ENCODE results near the gene ILDR2. TPM values are rescaled to one million over a fixed set of nuclear protein-coding genes. Genes with fewer than 3 reads are reported as not detected.
"Not testable (repeated sequence)": the region's sequence is repeated elsewhere in the genome, so short reads cannot be mapped to it uniquely, and the experiment has no call there.

Gene ILDR2
- total and polyA plus RNA-seq, 12 donors: 0.07 to 1.1 (median 0.20) TPM; not detected in 2

GRCh38 chr1:166888373-166889111 lies 86.8 kb downstream of the ILDR2 start:
- Histone ChIP-seq H3K36me3 (replicated peaks in 1 of 2) (no peaks in the 10 kb centered on the region), H3K27ac (no peak overlapping the region), H3K4me1 (replicated peaks in 1 of 2) (no peaks in the 10 kb centered on the region), H3K9me3 (replicated peaks in 1 of 3) (no peaks in the 10 kb centered on the region), H3K4me3 (no peak overlapping the region), H3K27me3 (peaks cover 18% of the 10 kb centered on the region)
- 72 to 83% (median 75%) methylated on average over 4 of the region's 4 CpGs for WGBS, 4 donors
- DNase-seq: no peak
- TF ChIP-seq POLR2A (IDR thresholded peaks at IDR 0.05) (no peak), CTCF (IDR thresholded peaks at IDR 0.05) (no peak)
- intact Hi-C loops (cut with DNase I): no loop called here

GRCh38 chr1:166884971-166885370 lies 90.4 kb downstream of the ILDR2 start:
- Histone ChIP-seq H3K36me3 (replicated peaks in 1 of 2) (no peaks in the 10 kb centered on the region), H3K4me1 (replicated peaks in 1 of 2) (no peaks in the 10 kb centered on the region), H3K9me3 (replicated peaks in 1 of 3) (no peaks in the 10 kb centered on the region), H3K4me3 (no peak overlapping the region), H3K27me3 (peaks cover 22% of the 10 kb centered on the region), H3K27ac (no peak overlapping the region)
- DNase-seq: no peak
- 75 to 90% (median 85%) methylated on average over 3 of the region's 3 CpGs for WGBS, 4 donors
- TF ChIP-seq POLR2A (IDR thresholded peaks at IDR 0.05): no peak
- TF ChIP-seq CTCF (IDR thresholded peaks at IDR 0.05): no peak
- intact Hi-C loops (cut with DNase I): no loop called here

GRCh38 chr1:166884040-166884642 lies 91.2 kb downstream of the ILDR2 start:
- intact Hi-C loops (cut with DNase I): no loop called here
- H3K27ac ChIP-seq: no peak overlapping the region
- no peaks in the 10 kb centered on the region for H3K36me3 ChIP-seq (replicated peaks in 1 of 2)
- TF ChIP-seq POLR2A (IDR thresholded peaks at IDR 0.05) (no peak), CTCF (IDR thresholded peaks at IDR 0.05) (peak in 5 of 6 experiments; percentile 36 to 60 (median 43))
- peaks cover 22% of the 10 kb centered on the region for H3K27me3 ChIP-seq
- no peaks in the 10 kb centered on the region for H3K4me1 ChIP-seq (replicated peaks in 1 of 2)
- no peak overlapping the region for H3K4me3 ChIP-seq
- WGBS, 4 donors: 8 to 13% (median 13%) methylated on average over 25 to 44 of the region's 44 CpGs
- DNase-seq: peak in 6 of 7 donors; percentile 16 to 58 (median 42)
- H3K9me3 ChIP-seq (replicated peaks in 1 of 3): no peaks in the 10 kb centered on the region

- no peak for DNase-seq
- peaks cover 22% of the 10 kb centered on the region for H3K27me3 ChIP-seq
- 42 to 73% (median 57%) methylated on average over 2 of the region's 2 CpGs for WGBS, 4 donors
- H3K4me3 ChIP-seq: no peak overlapping the region
- intact Hi-C loops (cut with DNase I): no loop called here
- no peaks in the 10 kb centered on the region for H3K36me3 ChIP-seq (replicated peaks in 1 of 2)
- H3K9me3 ChIP-seq (replicated peaks in 1 of 3): no peaks in the 10 kb centered on the region
- TF ChIP-seq POLR2A (IDR thresholded peaks at IDR 0.05) (no peak), CTCF (IDR thresholded peaks at IDR 0.05) (no peak)
- H3K27ac ChIP-seq: no peak overlapping the region
- no peaks in the 10 kb centered on the region for H3K4me1 ChIP-seq (replicated peaks in 1 of 2)
These were observed 92.4 kb downstream of the ILDR2 start for GRCh38 chr1:166882893-166883292.

GRCh38 chr1:166878173-166878917 lies 97.0 kb downstream of the ILDR2 start:
- H3K4me3 ChIP-seq; intact Hi-C loops (cut with DNase I); H3K27me3 ChIP-seq; H3K27ac ChIP-seq; H3K9me3 ChIP-seq (replicated peaks in 1 of 3); DNase-seq; H3K36me3 ChIP-seq (replicated peaks in 1 of 2): not testable (repeated sequence)
- WGBS, 4 donors: 94 to 97% (median 96%) methylated on average over 14 to 20 of the region's 21 CpGs
- H3K4me1 ChIP-seq (replicated peaks in 1 of 2): peaks cover 6 to 23% of the 10 kb centered on the region in 2 donors

Measured in adrenal gland (tissue), 12 donors.